ENCODE data around the gene PRDM16. TPM values are rescaled to one million over a fixed set of nuclear protein-coding genes. Genes with fewer than 3 reads are reported as not detected.

The PRDM16 gene
- polyA plus RNA-seq, 3 donors, result not detected

DNA sequence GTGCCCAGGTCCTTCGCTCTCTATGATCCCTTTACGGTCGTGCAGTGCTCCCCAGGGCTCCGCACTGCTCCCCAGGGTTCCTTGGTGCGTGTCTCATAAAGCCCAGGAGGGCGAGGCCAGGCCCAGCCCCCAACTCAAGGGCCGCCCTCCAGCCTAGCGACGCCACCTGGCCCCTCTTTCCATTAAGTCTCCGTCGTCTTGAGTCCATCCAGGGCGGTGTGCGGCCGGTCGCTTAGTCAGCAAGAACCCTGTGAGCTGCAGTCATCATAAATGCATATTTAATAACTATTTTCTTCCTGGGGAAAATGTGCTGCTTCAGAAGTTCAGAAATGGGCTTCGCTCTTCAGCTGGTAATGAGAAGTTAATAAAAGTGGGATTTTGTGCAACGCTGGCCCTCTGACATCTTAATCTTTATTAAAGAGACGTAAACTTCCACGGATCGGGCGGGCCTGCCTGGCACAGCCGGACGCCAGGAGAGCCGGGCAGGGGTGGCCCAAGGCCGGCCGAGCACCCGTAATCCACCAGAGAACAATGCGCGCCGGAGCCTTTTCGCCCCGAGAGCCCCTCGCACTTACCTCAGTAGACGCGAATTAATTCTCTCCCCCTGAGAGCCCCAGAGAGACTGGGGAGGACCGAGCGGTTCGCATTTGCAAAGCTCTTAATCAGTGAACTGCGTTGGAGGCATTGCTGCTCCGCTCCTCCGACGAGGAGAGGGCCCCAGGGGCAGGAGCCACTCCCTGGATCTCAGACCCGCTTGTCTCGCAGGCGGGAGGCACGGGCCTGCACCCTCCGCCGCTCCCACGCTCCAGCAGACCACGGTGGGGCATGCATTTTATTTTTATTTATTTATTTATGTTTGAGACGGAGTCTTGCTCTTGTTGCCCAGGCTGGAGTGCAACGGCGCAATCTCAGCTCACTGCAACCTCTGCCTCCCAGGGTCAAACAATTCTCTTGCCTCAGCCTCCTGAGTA is 197.1 kb downstream of the PRDM16 start:
- H3K27me3 Mint-ChIP-seq (ENCODE audit: low read depth in 3 of 3), result peaks cover 0 to 12% (median 3%) of the 10 kb centered on the region in 3 donors
- H4K20me1 ChIP-seq (ENCODE audit: insufficient read depth, low read length), result no peaks in the 10 kb centered on the region
- DNase-seq, result no peak
- H3K4me1 ChIP-seq (ENCODE audit: control insufficient read depth in 1 of 2, insufficient read depth in 2 of 2, low read length in 2 of 2), result no peaks in the 10 kb centered on the region
- H3K4me3 ChIP-seq (replicated peaks in 1 of 3; ENCODE audit: low read depth in 2 of 3, low read length in 3 of 3), result no peak overlapping the region
- H3K9me3 Mint-ChIP-seq, result peaks cover 0 to 6% (median 2%) of the 10 kb centered on the region in 7 donors
- H3K4me3 Mint-ChIP-seq, result no peak overlapping the region
- no peak overlapping the region for H3K27ac Mint-ChIP-seq
- H3K9ac ChIP-seq (ENCODE audit: insufficient read depth, low read length, poor library complexity, severe bottlenecking), result no peak overlapping the region
- H3K27me3 ChIP-seq (ENCODE audit: control insufficient read depth in 2 of 2, insufficient read depth in 2 of 2, low read length in 2 of 2), result no peaks in the 10 kb centered on the region
- H3K4me2 ChIP-seq (replicated peaks; ENCODE audit: extremely low read depth, low read length, poor library complexity, severe bottlenecking), result no peak overlapping the region
- no peak for TF ChIP-seq CTCF (IDR thresholded peaks at IDR 0.05)
- H3K79me2 ChIP-seq (ENCODE audit: insufficient read depth, low read length), result no peaks in the 10 kb centered on the region
- intact Hi-C loops (cut with micrococcal nuclease), result no loop called here
- no peaks in the 10 kb centered on the region for H3K4me1 Mint-ChIP-seq
- 95% methylated on average over 26 of the region's 53 CpGs for WGBS (ENCODE audit: insufficient coverage)
- H3K36me3 ChIP-seq (replicated peaks in 1 of 2; ENCODE audit: control insufficient read depth in 1 of 2, insufficient read depth in 2 of 2, low read length in 2 of 2), result no peaks in the 10 kb centered on the region
- peaks cover 0 to 4% of the 10 kb centered on the region in 2 donors for H3K9me3 ChIP-seq (replicated peaks in 1 of 2; ENCODE audit: control insufficient read depth in 1 of 2, insufficient read depth in 1 of 2, low read length in 2 of 2)
- H3K36me3 Mint-ChIP-seq, result no peaks in the 10 kb centered on the region
- H3K27ac ChIP-seq (ENCODE audit: low read depth in 1 of 2, low read length in 2 of 2), result no peak overlapping the region
- no peak overlapping the region for H2AFZ ChIP-seq (ENCODE audit: insufficient read depth, low read depth, low read length, poor library complexity, severe bottlenecking)

DNA sequence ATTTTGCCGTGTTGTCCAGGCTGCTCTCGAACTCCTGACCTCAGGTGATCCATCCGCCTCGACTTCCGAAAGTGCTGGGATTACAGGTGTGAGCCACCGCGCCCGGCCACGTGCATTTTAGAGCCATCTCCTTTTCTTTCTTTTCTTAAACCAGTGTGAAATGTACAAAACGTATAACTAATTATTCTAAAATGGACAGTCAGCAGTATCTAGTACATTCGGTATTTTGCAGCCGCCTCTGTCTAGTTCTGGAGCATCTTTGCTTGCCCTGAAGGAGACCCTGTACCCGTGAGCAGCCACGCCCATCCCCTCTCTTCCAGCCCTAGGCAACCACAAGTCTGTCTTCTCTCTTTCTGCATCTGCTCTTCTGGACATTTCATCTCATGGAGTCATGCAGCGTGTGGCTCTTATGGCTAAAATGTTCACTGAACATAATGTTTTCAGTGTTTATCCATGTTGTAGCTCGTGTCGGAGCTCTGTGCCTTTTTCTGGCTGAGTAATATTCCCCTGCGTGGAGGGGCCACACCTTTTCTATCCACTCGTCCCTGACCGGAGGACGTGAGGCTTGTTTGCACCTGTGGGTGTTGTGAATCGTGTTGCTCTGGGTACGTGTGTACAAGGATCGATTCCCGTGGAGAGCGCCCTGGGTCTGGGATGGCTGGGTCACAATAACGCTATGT is 198.0 kb downstream of the PRDM16 start:
- no peak overlapping the region for H3K9ac ChIP-seq (ENCODE audit: insufficient read depth, low read length, poor library complexity, severe bottlenecking)
- no peak overlapping the region for H2AFZ ChIP-seq (ENCODE audit: insufficient read depth, low read depth, low read length, poor library complexity, severe bottlenecking)
- H3K27ac ChIP-seq (ENCODE audit: low read depth in 1 of 2, low read length in 2 of 2), result no peak overlapping the region
- Mint-ChIP-seq H3K27me3 (ENCODE audit: low read depth in 3 of 3) (peaks cover 0 to 12% (median 3%) of the 10 kb centered on the region in 3 donors), H3K36me3 (no peaks in the 10 kb centered on the region), H3K9me3 (peaks cover 0 to 6% (median 2%) of the 10 kb centered on the region in 7 donors), H3K27ac (no peak overlapping the region), H3K4me1 (no peaks in the 10 kb centered on the region), H3K4me3 (no peak overlapping the region)
- no peak for DNase-seq
- no peak for TF ChIP-seq CTCF (IDR thresholded peaks at IDR 0.05)
- intact Hi-C loops (cut with micrococcal nuclease), result no loop called here
- 92% methylated on average over 17 of the region's 27 CpGs for WGBS (ENCODE audit: insufficient coverage)
- no peaks in the 10 kb centered on the region for H3K36me3 ChIP-seq (replicated peaks in 1 of 2; ENCODE audit: control insufficient read depth in 1 of 2, insufficient read depth in 2 of 2, low read length in 2 of 2)
- H3K27me3 ChIP-seq (ENCODE audit: control insufficient read depth in 2 of 2, insufficient read depth in 2 of 2, low read length in 2 of 2), result no peaks in the 10 kb centered on the region
- peaks cover 0 to 4% of the 10 kb centered on the region in 2 donors for H3K9me3 ChIP-seq (replicated peaks in 1 of 2; ENCODE audit: control insufficient read depth in 1 of 2, insufficient read depth in 1 of 2, low read length in 2 of 2)
- H3K4me2 ChIP-seq (replicated peaks; ENCODE audit: extremely low read depth, low read length, poor library complexity, severe bottlenecking), result no peak overlapping the region
- H3K4me1 ChIP-seq (ENCODE audit: control insufficient read depth in 1 of 2, insufficient read depth in 2 of 2, low read length in 2 of 2), result no peaks in the 10 kb centered on the region
- no peaks in the 10 kb centered on the region for H3K79me2 ChIP-seq (ENCODE audit: insufficient read depth, low read length)
- no peak overlapping the region for H3K4me3 ChIP-seq (replicated peaks in 1 of 3; ENCODE audit: low read depth in 2 of 3, low read length in 3 of 3)
- no peaks in the 10 kb centered on the region for H4K20me1 ChIP-seq (ENCODE audit: insufficient read depth, low read length)

All from CD14-positive monocyte (primary cell).